ENCODE measurements around the gene STAT6.
"Not testable (repeated sequence)": the region's sequence is repeated elsewhere in the genome, so short reads cannot be mapped to it uniquely, and the experiment has no call there.

Gene STAT6

DNA sequence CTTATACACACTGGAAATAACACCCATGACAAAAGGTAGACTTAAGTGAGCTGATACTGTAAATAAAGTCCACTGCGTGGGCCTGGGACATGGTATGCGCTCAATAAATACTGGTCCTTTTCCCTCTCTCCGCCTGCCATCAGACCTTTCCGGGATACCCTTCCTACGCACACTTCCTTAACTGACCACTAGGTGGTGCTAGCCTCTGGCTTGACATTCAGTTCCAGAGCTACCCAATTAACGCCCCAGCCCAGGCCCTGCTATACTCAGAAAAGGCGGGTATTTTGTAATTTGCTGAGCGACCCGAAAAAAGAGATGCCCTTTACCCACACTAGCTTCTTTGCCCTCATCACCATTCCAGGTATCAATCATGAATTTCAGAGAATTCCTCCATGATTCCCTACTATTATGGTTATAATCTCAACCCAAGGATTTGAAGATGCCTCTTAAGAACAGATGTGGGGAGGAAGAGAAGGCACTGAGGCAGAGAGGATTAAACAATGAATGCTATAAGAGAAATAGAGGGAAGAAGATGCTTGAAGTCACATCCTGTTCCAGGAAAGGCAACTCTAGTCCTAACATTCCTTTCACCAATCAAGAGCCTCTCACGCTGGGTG is 13.2 kb upstream of the STAT6 start:
- peak; percentile 79 for DNase-seq

DNA sequence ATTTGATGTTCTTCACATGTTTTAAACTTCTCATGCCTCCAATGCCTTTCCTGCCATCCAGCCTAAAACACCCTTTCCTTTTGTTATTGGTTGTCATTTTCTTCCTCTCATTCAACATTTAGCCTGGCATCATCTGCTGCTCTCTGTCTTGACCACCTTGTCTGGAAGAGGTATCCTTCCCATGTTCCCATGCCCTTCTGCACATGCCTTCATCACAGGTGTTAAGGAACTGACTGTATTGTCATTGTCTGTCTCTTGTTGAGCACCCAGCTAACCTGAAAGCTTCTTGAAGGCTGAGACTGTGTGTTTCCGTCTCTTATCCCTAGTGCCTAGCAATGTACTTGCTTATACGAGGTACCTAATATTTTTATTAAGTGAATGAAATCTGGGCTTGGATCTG is 12.7 kb upstream of the STAT6 start:
- no peak for DNase-seq

DNA sequence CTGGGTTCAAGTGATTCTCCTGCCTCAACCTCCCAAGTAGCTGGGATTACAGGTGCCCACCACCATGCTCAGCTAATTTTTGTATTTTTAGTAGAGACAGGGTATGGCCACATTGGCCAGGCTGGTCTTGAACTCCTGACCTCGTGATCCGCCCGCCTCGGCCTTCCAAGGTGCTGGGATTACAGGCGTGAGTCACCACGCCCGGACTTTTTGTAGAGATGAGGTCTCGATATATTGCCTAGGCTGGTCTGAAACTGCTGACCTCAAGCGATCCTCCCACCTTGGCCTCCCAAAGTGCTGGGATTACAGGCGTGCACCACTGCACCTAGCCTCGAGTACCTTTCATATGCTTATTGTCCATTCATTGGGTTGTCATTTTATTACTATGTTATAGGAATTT is 9.6 kb upstream of the STAT6 start:
- not testable (repeated sequence) for DNase-seq

DNA sequence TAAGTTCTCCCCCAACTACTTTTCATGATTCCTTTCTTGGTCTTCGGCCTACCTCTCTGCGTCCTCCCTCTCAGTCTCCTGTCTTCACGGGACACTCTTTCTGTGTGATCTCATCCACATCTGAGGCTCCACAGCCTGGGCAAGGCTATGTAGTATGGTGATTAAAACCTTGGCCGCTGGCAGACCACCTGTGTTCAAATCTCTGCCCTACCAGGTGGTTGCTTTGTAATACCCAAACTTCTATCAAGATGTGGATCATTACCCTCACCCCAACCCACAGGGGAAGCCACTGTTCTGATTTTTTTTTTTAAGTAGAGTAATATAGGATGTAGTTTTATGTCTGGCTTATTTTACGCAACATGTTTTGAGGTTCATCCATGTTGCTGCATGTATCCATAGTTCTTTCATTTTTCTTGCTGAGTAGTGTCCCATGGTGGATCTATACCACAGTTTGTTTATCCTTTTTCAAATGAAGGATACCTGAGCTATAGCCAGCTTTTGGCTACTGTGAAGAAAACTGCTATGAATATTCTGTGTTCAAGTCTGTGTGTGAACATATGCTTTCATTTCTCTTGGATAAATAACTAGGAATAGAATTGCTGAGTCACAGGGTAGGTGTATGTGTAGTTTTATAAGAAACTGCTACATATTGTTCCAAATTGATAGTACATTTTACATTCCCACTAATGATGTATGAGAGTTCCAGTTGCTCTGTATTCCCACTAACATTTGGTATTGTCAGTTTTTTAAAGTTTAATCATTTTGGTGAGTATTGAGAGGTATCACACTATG is 8.3 kb upstream of the STAT6 start:
- DNase-seq: no peak

DNA sequence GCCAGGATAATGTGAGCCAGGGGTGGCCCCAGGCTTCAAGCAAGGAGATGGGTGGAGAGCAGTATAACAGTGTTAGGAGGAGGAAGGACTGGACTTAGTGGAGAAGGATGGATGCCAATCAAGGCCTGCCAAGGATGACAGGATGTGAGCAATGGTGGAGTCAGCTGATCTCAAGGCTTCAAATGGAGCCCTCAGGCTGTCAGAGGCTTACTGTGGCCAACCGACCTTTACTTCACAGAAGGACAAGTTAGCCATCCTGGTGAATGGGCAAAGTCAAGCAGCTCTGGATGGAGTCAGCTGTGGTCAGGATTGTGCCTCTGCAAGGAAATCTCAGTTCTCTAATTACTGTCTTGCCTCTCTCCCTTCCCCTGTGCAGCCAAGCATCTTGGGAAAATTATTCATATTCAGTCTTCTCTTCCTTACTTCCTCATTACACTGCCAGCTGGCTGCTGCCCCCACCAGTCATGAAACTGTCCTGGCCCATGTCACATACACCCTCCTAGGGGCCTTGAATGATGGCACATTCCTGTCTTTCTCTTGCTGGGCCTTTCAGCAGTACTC is 7.6 kb upstream of the STAT6 start:
- DNase-seq: no peak

DNA sequence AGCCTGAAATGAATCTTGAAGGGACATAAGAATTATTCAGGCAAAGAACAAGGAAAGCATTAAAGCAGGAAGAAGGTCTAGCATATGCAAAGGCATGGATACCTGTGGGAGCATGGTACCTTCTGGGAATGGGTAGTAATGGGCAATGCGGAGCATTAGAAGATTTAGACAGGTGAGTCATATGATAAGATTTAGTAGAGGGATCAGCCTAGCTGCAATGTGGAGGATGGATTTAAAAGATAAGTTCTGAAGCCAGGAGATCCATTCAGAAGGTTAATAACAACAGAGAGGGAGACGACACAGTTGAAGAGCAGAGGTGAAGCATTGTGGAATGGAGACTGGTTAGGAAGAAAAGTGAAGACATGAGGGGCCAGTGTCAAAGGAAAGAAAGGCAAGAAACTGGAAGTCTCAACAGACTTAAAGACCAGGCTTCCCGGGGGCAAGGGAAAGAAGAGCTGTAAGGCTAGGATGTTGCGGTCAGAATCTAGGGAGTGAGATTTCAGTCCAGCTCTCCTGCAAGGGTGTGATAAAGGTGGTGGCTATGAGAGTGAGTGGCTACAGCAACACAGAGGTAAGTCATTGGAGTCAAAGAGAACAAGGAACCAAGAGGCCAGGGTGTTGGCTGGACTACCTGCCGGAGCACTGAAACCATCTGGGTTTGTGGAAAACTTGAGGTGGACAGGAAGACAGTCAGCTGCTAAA is 5.6 kb upstream of the STAT6 start:
- DNase-seq: no peak

DNA sequence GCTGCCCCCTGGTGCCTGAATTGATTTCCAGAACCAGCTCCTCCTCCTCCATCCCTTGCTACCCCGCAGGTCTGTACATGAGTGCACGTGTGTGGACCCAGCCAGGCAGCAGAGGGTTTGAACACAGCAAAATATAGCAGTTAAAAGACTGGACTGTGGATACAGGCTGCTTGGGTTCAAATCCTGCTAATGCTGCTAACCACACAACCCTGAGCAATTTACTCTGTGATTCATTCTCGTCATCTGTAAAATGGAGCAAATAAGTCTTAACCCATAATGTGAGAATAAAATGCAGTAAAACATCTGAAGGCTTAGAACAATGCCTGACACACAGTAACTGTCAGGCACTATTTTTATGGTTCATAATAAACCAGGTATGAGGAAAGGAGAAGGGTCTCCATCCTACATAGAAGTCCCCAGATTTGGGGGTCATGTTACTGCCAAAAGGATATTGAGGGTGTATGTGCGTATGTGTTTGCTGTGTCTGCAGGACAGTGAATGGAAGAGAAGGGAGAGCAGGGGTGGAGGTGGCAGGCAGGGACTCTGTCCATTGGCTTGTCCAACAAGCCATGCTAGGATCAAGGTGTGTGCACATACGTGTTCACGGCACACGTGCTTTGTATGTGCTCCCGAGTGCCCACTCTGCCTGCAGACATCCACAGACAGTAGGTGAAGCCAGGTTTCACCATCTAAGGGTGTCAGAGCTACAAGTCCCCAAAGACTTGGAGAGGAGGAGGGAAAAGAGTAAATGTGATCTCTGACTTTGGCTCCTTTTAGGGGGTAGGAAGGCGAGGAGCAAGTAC is 1.5 kb upstream of the STAT6 start:
- DNase-seq: no peak

DNA sequence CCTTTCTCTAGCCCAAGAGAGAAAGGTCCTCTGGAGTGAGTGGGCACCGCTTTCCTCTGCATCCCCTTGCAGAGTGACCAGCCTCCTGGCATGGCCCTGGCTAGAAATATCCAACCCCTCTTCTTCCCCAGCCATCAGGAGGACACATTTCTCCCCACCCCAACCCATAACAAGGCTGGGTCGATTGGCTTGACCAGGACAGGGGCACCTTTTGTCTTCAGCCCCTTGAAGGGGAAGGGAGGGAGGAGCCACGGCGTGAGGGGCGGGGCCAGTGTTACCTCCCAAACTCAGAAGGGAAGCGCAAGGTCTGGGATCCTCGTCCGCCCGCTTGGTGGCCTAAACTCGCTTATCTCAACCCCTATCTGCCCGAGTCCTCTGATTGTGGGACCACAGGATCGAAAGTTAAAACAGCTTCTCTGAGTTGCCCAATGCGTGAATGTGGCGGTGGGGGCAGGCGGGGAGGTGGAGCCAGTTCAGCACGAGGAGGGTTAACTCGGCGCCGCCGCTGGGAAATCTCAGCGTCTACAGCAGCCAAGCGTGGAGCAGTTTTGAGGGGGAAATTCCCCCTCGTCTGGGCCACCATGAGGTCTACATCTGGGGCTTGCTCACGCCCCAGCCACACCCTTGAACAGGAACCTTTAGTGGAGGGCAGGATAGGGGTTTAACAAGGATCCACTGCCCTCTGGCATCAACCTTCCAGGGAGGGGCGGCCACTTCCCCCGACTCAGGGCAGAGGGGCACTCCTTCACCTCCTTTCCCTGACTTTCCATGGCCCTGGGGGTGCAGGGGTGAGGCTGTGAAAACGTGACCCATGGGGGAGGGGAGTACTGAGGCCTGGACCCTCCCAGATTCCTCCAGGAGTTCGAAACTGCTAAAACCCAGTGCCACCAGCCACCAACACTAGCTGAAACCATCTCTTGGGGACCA is 795 bp downstream of the STAT6 start:
- peak; percentile 80 for DNase-seq

DNA sequence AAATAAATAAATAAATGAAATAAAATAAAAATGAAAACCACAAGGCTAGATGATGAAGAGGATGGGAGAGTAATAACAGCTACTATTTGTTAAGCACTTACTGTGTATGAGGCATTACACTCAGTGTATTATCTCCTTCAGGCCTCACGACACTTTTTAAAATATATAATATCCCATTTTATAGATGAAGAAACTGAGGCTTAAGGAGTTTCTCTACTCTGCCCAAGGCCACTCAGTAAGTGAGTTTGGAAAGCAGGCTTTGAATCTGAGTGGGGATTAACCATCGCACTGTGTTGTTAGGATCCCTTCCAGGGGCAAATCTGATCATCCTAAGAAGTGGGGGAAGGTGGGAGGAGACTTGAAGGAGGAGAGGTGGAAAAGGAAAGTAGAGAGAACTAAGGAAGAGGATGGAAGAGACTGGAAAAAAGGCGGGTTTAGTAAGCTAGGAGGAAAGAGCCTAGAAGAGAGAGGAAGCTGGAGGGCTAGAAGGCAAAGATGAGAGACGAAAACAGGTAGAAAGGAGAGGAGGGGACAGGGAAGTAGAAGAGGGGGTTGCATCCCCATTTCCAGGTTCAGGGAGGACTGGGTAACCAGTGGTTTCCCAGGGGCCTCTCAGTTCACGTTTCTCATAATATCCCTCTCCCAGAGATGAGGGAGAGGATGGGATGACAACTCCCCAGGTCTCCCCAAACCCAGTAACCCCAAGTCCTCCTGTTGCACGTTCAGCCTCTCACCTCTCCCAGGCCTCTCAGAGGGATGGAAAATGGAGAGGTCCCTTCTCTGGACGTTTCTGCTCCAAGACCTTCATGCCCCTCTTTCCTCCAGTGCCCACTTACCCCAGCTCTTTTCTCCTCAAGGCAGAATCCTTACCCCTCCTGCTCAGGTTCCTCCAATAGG is 1.7 kb downstream of the STAT6 start:
- no peak for DNase-seq

DNA sequence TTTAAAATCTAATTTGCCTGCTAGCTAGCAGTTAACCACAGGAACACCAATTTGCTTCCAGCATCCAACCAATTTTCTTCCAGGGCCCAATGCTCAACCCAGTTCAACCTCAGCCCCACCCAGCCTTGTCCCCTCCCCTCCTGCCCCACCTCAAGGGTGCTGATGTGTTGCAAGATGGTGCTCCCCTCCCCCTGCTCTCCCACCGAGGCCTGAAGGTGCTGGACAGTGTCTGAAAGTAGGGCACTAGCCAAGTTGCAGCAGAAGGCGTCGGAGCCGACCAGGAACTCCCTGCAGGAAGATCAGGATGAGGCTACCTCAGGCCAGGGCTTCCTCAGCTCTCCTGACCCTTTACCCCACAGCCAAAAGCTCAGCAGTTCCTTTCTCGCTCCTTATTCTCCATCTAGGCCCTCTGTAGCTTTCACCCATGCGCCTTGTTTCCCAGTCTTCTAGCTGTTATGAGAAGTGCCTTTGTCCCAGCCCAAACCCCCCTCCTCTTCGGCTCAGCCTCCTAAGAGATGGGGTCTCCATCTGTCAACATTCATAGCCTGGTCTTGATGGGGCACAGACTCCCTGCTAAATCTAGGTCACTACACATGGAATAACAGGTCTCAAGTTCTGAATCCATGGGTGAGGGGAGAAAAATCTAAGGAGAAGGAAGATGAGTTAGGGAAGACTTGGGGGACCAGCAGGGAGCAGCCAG is 3.6 kb downstream of the STAT6 start:
- no peak for DNase-seq

DNA sequence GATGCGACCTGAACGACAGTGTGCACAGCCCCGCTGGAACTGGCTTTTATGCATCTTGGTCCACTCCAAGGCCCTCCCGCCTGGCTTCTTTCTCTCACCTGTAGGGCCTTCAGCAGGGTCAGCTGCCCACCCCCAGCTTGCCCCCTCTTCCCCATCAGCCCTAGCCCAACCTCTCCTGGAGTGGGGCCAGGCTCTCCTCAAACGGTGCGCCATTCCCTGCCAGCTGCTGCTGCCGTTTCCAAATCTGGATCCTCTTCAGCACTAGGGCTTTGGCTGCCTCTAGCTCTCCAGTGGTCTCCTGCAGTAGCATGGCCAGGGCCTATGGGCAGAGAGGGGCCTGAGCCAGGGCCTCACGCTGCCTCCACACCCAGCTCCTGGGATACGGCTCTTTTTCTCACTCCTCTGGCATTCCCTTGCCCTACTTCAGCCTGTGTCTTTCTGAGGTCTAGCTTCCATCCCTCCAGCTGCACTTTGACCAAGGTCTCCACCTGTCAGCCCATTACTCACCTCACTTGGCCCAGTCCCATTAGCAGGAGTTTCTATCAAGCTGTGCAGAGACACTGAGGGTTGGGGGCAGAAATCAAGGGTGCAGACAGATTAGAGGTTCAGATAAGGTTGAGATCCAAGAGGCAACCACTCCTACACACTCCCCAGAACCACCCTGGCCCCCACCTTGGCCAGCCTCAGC is 5.0 kb downstream of the STAT6 start:
- no peak for DNase-seq

DNA sequence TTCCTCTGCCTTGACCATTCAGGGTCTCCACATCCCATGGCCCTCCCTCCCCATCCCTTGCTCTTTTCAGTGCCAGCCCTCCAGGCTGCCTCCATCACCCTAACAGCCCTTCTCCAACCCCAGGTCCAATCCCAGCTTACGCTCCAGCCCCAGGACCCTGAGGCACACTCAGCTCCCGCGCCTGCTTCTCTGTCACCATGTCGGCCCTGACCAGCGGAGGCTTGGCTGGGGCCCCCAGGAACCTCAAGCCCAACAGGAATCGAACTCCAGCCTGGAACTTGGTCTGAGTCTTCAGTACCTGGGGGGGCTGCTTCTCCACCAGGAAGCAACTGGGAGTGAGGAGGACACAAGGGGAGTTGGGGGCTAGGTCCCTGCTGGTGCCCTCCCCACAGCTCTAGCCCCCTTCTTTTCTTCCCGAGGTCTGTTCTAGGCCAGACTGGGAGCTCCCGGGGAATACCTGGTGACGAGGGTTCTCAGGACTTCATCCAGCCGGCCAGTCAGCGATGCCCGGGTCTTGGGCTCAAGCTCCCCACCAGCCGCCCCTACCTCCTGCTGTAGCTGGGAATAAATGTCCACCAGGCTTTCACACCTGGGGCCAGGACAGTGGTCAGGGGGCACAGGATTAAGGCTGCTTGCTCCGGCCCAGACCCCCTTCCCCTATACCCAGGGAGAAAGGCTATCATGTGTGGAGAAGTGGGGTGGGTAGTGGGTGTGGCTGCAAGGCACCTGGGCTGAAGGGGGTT is 6.0 kb downstream of the STAT6 start:
- DNase-seq: no peak

DNA sequence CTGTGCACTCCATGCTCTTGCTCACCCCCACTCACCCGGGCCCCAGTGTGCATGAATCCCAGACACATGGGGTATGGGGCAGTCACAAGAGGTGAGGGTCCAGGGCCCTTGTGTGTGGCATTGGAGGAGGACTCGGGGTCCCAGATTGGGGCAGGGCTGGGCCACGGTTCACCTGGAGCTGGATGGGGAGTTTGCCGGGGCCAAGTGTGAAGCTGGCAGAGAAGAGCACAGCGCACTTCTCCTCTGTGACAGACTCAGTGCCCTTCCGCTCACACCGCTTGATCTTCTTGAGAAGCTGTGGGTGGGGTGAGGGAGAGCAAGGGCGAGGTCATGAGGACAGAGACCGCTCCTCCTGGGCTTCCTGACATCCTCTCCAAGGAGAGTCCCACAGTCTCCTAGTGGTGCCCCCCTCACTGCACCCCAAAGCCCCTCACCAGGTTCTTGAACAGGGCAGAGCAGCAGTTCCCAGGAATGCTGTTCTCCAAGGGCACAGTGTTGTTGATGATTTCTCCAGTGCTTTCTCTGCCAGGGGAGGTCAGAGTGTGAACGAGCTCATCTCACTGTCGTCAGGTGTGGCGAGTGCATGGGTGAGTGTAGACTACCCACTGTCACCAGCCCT is 6.8 kb downstream of the STAT6 start:
- no peak for DNase-seq

DNA sequence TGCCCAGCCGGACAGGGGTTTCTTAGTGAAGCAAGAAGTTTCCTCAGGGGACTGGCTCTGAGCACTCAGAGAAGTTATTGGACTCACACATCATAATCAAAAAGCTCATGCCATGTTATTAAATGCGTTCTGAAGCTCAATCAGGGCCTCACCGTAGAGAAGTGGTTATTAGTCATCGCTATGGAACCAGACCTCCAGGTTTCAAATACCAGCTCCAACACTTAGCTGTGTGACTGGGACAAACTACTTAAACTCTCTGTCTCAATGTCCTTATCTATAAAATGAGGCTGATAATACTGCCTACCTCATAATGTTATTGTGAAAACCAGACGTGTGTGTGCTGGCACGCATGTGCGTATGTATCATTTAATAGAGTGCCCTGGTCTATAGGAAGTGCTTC is 7.3 kb downstream of the STAT6 start:
- no peak for DNase-seq

DNA sequence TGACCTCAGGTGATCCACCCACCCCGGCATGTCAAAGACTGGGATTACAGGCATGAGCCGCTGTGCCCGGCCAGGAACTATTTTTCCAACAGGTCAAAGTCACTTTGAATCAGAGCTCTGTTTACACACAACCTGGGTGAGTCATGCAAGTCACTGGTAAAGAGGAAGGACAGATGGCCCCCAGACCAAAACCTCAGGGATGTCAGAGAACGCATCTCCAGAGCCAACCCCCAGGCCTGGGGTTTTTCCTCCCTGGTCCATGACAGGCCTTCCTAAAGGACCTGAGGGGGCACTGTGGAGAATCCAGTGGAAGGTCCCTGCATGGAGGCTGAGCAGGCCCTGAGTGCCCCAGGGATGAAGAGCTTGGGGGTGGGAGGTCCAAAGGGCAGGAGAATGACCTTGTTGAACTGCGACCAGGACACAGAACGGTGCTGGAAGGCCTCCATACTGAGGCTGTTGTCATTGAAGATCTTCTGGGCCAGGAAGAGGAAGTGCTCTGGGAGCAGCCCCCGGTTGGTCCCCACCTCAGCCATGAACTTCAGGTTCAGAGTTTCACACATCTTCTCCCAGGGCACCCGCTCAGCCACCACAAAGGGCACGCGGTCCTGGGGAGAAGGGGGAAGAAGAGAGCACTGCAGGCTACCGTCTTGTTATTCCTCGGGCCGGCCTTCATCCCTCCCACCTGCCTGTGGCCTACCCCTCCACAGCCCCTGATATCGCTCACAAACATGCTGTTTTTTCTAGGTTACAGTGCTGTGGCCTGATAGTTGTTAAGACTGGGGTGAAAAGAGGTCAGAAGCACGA is 9.1 kb downstream of the STAT6 start:
- DNase-seq: no peak

DNA sequence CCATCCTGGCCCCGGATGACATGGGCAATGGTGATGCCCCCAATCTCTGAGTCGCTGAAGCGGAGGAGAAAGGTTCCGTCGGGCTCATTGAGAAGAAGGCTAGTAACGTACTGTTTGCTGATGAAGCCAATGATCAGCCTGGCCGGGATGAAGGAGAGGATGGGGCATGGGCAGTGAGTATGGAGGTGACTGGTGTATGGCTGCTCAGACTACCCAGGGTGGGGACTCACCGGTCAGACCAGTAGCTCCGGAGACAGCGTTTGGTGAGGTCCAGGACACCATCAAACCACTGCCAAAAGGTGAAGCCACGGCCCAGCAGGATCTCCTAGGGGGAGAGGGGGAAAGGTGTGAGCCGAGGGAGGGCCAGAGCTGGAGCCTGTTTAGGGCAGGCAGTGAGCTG is 11.4 kb downstream of the STAT6 start:
- no peak for DNase-seq

DNA sequence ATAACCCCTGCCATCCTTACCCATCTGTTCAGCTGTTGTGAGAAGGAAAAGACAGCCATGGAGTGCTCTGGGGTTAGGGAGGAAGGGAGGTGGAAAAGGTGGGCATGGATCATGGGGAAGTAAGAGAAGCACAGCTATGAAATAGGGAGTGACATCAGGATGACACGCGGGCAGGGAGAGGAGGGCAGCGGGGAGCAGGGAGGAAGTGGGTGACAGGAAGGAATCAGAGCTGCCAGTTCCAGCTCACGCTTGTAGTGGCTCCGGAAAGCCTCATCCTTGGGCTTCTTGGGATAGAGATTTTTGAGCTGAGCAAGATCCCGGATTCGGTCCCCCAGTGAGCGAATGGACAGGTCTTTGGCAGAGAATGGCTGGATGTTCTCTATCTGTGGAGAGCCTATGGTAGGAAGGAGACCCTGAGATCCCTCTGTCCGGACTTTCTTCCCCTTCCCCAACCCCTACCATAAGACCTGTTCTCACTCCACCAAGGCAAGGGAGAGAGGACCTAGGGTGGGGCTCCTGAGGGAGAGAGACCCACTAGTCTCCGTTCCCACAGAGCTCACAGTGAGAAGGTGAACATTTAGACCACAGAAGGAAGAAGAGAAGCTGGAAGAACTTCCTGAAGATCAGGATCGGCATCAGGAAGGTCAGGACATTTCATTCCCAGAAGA is 12.0 kb downstream of the STAT6 start:
- DNase-seq: no peak

All from activated naive CD4-positive, alpha-beta T cell treated with Interleukin-2 at 50 U/mL for 16 hours (primary cell).